ENCODE data around the gene ANAPC2. TPM values are rescaled to one million over a fixed set of nuclear protein-coding genes. Genes with fewer than 3 reads are reported as not detected.

The ANAPC2 gene
- total RNA-seq, 1 donor, result 25.7 TPM

GRCh38 chr9:137160716-137161557 lies 27.4 kb downstream of the ANAPC2 start:
- H3K4me3 ChIP-seq (ENCODE audit: low read depth, low read length), result no peak overlapping the region
- TF ChIP-seq CTCF (IDR thresholded peaks at IDR 0.05; ENCODE audit: insufficient read depth, low read length), result no peak
- no peak for DNase-seq (ENCODE audit: low read depth)

- no peak overlapping the region for H3K4me3 ChIP-seq (ENCODE audit: low read depth, low read length)
- DNase-seq (ENCODE audit: low read depth), result no peak
- no peak for TF ChIP-seq CTCF (IDR thresholded peaks at IDR 0.05; ENCODE audit: insufficient read depth, low read length)
These were observed 28.3 kb downstream of the ANAPC2 start for GRCh38 chr9:137160054-137160425.

GRCh38 chr9:137159105-137160053 lies 29.0 kb downstream of the ANAPC2 start:
- DNase-seq (ENCODE audit: low read depth), result no peak
- TF ChIP-seq CTCF (IDR thresholded peaks at IDR 0.05; ENCODE audit: insufficient read depth, low read length), result no peak
- H3K4me3 ChIP-seq (ENCODE audit: low read depth, low read length), result no peak overlapping the region

GRCh38 chr9:137158625-137159024 lies 29.7 kb downstream of the ANAPC2 start:
- no peak for DNase-seq (ENCODE audit: low read depth)
- TF ChIP-seq CTCF (IDR thresholded peaks at IDR 0.05; ENCODE audit: insufficient read depth, low read length), result no peak

GRCh38 chr9:137157618-137158415 lies 30.5 kb downstream of the ANAPC2 start:
- H3K4me3 ChIP-seq (ENCODE audit: low read depth, low read length), result no peak overlapping the region
- no peak for DNase-seq (ENCODE audit: low read depth)
- no peak for TF ChIP-seq CTCF (IDR thresholded peaks at IDR 0.05; ENCODE audit: insufficient read depth, low read length)

More at GRCh38 chr9:137158625-137159024, 29.7 kb downstream of the ANAPC2 start:
- H3K4me3 ChIP-seq (ENCODE audit: low read depth, low read length), result no peak overlapping the region

All from fibroblast of the aortic adventitia (primary cell).